ENCODE data around the gene MORN1.

- no peak for TF ChIP-seq ZNF114 (CRISPR knock-in tag; IDR thresholded peaks at IDR 0.05)
- TF ChIP-seq EZH2phosphoT487 (IDR thresholded peaks at IDR 0.05; ENCODE audit: unreplicated experiment) = no peak
Observed at GRCh38 chr1:2358072-2358471, 33.3 kb downstream of the MORN1 start.

Data from GM23338 (cell line).